GM18907 (cell line): ENCODE results near the gene MYCBP2.

ENCODE experiments used
- ATAC-seq: cut with Tn5 transposase; IDR thresholded peaks from one replicate; pipeline ENCODE4 v1.9.1; 2021; ENCODE audit warnings: mild to moderate bottlenecking, moderate library complexity; ENCODE audit not compliant: unreplicated experiment

MYCBP2 gene

DNA sequence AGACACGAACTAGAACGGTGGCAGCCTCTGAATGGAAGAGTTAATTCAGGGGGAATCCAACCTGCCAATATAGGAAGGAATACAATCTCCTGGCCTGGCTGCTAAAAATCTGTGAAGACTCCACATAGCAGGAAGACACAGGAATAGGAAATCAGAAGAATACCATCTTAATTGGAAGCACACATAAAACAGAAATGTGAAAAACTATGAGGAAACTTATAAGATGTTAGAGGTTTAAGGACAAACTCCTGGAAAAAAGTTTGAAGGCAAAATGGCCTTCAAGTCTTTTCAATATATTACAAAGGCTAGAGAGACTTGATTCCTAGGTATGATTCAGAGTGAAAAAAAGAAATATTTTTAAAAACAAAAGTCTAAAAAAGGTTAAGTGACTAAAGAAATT, 221.8 kb downstream of the MYCBP2 start:
- no peak for ATAC-seq

- no peak for ATAC-seq
Observed at GRCh38 chr13:77099415-77099814, 227.5 kb downstream of the MYCBP2 start.

DNA sequence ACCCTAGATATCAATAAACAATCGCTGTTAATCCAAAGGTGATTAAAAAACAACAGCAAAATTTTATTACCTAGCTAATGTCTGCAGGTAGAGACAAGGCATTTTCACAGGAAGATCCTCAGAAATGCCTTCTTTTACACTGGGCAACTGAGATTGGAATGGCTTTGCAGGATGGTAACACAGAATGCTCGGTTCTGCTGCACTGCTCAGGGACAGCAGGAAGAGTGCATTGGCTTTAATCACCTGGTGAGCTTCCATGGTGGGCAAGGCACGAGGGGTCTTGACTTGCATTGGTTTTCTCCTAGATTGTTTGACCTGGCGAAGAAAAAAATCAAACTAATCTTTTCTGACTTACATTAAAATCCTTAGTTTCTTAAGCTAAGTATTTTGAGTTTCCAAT, 231.6 kb downstream of the MYCBP2 start:
- no peak for ATAC-seq

DNA sequence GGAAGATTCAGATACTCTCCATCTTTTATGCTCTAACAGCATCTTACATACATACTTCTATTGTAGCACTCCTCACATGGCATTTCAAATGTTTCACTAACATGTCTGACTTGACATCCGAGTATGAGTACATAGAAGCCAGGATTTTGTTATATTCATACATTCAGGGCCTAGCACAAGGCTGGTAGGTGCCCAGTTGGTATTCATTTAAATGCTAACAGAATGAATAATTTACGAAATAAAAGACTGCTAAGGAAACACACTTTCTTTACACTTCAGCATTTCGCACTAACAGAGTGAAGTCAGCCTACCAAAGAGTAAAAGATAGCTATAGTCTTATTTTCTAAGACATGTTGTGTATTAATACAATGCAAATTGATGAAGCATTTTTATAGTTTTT, 232.1 kb downstream of the MYCBP2 start:
- ATAC-seq, result no peak

DNA sequence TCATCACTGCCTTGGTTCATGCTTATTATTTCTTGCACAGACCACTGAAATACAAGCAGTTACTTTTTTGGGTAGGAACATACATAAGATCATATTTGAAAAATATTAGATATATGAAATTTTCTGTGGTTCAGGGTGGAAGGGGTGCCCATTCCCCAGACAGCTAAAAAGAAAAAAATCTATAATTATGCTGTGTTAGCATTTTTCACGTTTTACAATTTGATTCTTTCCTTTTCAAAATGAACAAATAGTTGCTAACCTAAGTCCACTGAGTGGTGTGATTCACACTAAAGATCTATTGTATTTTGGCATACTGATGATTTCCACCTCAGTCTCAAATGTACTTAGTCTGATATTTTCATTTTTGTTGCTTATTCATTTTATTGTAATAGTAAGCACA, 233.2 kb downstream of the MYCBP2 start:
- ATAC-seq, result no peak

- no peak for ATAC-seq
Observed at GRCh38 chr13:77084755-77085154, 242.1 kb downstream of the MYCBP2 start.

DNA sequence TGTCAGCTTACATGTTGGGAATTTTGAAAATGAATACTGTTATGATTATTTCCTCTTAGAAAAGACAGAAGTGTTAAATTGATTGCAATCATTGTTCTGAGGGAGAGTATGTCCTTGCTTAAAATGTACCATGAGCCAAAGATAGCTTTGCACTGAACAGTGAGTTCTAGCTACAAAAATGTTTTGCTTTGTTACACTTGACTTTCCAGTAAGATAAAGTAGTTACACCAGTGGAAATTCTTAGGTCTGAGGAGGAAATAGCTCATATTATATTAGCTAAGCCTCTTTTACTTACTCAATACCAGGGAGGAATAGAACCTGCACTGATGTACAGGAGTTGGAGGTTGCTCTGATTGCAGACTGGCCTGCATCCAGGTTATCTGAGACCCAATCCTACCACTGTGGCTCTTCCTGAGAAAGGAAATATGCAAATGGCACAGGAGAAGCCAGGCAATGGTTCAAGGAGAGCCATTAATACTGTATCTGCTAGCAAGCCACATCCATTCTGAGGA, 246.9 kb downstream of the MYCBP2 start:
- no peak for ATAC-seq

GRCh38 chr13:77067519-77067918, 259.4 kb downstream of the MYCBP2 start:
- no peak for ATAC-seq

DNA sequence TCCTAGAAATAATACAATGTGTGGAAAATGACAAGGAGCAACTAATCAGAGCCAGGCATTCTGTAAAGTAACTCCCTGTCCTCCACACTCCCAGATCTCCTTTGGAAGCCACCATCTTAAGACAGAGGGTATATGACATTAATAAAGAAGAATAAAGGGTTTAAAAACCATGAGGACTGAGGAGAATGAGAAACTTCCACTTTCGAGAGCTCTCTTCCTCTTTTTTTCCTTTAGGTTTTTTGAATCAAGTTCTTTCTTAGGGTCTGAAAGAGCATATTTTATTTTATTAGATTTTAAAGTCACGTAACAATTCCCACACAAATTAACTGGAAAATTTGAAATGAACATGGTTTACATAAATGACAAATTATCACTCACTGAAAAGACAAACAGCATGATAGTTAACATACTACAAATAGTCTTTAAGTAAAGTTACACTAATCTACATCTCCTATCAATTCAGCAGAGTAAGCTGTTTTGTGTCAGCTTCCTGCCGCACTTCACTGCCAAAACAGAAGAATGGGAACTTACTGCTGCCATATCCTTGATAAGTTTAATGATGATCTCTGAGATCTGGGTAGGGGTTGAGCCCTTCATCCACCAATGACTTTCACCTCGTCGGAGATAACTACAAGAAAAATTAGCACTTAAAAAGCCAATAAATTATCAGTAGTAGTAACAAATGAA, 261.3 kb downstream of the MYCBP2 start:
- ATAC-seq, result no peak

DNA sequence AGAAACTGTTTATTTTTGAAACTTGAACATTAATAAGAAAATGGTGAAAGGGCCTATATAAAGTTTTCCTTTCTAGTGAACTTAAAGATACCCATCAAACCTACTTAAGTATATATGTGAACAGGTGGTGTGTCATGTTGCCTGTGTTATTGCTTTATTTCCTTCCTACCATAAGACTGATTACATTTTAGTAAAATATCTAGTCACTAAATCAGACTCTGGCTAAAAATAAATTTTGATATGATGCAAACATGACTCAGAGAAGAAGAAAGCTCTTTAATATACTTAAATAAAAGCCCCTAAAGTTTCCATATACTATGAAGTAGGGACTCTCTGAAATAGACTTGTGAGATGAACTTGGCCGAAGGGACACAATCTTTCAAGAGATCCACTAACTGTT, 264.8 kb downstream of the MYCBP2 start:
- no peak for ATAC-seq

DNA sequence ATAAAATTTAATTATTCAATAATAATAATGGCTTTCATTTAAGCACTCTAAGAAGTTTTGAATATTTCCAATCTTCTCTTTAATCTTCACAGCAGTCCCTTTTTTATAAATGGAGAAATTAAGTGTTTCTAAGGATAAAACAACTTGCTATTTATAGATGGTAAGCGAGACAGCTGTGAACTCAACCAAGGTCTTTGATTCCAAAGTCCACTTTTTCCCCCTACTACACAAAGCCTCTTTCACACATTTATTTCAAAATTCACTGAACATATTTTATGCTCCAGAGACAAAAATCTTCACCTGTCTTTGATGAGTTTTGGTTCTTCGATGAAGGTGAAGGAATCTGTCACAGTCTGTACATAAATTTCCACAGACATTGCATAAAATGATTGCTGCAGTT, 265.5 kb downstream of the MYCBP2 start:
- no peak for ATAC-seq

DNA sequence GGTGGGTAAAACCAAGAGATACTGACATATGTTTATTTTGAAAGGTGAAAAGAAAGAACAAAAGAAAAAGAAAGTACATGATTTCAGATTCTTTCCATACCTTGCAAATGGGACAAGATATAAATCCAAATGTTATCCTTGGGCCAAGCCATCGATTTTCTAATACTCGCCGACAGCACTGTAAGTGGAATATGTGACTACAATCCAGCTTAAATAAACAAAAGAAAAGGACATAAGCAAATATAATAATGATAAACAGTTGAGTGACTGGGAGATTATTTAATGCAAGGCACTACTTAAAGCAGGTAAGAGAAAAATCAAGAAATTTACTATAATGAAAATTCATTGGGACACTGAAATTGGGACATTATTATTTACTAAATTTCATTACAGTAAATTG, 270.0 kb downstream of the MYCBP2 start:
- no peak for ATAC-seq

DNA sequence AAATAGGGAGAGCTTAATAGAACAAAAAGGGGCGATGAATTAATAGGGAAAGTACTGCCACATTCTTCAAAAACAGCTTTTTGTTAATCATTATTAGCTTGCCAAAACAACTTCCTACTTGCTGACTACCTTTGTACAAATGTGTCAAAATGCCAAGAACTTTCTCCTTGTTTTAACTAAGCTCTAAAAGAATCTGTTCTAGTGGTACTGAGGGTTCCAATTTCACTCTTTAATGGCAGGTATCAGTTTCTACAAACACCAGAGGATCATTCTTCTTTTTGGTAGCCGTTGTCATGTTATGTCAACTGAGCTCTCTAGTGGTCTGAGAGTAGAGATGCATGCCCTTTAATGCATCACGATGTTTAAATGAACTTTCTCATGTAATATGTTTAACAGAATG, 270.5 kb downstream of the MYCBP2 start:
- ATAC-seq, result no peak

GRCh38 chr13:77055158-77055557, 271.7 kb downstream of the MYCBP2 start:
- ATAC-seq, result no peak

DNA sequence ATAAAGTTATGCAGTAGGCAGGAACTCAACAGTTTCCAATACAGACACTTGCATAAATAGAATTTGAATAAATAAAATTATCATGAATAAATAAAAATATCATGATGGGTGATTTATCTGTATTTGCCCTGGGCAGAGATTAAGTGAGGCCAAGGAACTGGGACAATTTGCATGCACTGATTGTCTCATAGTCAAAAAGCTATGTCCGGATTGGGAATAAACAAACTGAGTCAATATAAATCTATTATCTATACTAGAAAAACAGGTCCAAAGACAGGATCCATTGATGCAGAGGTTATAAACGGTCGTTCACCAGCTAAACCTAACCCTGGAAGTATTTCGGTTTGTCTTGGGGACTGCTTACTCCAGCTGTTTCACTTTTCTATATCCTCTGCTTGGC, 273.7 kb downstream of the MYCBP2 start:
- ATAC-seq, result no peak

DNA sequence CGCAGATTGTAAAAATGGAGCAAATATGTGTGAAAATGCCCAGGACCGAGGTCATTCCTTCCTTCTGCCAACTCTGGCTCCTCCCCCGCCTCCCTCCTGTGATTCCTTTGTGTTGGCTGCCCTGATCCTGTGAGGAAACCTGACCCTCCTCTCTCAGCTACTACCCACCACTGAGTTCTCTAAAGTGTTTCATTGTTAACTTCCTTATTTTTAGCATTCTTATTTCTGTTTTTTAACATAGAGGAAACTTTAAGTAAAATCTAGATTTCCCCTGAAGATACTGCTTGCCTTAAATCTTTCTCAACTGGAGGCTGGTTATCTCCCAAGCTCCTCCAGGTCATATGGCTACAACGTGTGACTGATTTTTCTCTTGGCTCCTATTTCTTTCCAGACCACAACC, 278.2 kb downstream of the MYCBP2 start:
- ATAC-seq, result no peak

GRCh38 chr13:77047649-77048343, 279.1 kb downstream of the MYCBP2 start:
- no peak for ATAC-seq

DNA sequence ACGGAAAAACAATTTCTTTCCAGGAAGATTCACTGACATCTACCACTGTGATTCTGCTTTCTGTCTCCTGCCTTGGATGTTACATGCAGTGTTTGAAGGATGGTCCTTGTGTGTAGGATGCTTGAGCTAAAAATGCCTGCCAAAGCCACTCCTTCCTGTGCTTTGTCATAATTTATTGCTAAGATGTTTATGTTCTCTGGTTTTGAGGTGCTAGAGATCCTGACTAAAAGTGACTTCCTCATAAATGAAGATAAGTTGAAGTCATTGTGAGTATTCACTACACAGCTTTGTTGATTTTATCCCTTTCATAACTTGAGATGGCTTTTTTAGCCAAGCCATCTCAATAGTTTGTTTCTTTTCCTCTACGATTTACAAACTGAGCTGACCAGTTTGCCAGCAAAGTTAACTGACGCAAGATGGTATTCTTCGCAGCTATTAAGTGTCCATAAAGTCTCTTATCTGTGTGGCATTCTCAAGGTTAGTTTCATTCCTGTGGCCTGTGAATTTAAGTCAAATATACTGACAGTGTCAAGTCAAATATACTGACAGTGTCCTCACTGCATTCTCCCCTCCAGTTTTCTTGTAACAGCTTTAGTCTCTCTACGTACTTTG, 284.2 kb downstream of the MYCBP2 start:
- no peak for ATAC-seq

DNA sequence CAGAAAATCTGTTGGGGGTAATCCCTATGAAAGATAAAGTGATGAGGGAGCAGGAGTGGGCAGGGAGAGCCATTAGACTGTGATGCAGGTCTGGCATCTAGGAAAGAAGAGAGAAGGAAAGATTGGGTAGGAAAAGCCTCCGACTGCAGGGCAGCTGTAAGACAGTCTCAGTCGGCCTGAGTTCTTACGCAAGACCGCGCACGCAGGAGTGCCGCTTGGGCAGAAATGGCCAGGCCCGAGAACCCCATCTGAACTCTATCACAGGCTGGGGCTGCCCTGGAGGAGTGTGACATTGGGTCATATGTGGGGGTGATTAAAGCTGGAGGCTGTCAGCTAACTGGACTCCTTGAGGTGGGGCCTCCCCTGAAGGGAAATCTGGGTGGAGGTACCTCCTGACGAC, 286.1 kb downstream of the MYCBP2 start:
- ATAC-seq, result no peak

GRCh38 chr13:77040076-77040475, 286.8 kb downstream of the MYCBP2 start:
- ATAC-seq, result no peak

DNA sequence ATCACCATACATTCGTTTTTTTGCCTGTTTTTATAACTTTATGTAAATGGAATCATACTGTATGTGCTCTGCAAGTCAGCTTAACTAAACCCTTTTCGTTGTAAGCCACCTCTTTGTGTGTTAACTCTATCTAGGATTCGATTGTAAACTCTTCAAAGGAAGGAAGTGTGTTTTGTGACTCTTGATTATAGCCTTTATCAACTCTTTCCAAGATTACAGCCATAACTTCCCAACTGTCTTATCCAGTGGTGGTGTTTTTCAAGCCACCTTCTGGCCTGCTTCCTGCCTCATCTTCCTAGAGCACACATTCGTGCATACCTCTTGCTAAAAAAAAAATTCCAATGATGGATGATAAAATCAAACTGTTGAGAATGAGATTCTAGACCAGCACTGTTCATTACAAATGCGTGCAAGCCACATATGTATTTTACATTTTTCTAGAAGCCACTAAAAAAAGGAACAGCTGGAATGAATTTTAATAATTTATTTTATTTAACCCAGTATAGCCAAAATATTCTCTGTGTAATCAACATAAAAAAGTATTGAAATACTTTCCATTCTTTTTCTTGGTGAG, 287.9 kb downstream of the MYCBP2 start:
- ATAC-seq, result no peak

DNA sequence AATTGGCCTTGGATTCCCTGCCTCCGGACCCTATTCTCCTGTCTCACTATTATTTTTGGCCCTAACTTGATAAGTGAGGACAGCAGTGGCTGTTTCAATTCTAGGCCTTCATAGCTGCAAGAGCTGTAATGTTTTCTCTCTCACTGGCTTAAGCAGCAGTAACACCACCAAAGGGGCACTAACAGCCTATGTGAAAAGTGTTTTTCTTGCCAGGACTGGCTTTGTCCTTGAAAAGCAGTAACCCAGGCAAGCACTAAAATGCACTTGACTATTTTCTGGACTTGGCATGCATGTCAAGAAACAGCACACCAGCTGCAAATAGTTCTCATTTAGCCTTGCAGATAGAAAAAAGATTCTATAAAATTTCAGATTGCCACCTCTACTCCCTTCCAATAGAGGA, 290.6 kb downstream of the MYCBP2 start:
- ATAC-seq, result no peak
